UCSD-AML1 (cell line): Measurements from ENCODE around the gene CTSW.
A peak's percentile ranks its signal among the peaks of the same experiment; 100 is the strongest.

ENCODE experiments used
- DNase-seq: peaks from one replicate; lab custom pipeline; 2025; ENCODE audit not compliant: unreplicated experiment; lab: John Stamatoyannopoulos, UW

CTSW gene

DNA sequence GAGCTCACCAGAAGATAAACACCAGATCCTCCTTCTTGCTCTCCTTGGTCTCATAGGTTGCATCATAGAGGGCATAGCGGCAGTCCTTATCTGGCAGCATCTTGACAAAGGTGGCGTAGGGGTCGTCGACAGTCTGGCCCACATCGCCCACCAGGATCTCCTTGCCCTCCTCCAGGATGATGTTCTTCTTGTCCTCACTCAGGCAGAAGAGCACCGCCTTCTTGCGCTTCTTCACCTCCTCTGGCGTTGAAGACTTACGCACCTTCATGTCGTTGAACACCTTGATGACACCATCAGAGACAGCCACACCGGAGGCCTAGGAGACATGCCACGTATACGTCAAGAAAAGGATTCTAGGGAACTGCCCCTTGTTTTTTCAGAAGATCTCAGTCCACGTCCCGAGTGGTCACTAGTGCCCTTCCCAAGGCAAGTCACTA is 23.7 kb upstream of the CTSW start:
- DNase-seq = no peak

DNA sequence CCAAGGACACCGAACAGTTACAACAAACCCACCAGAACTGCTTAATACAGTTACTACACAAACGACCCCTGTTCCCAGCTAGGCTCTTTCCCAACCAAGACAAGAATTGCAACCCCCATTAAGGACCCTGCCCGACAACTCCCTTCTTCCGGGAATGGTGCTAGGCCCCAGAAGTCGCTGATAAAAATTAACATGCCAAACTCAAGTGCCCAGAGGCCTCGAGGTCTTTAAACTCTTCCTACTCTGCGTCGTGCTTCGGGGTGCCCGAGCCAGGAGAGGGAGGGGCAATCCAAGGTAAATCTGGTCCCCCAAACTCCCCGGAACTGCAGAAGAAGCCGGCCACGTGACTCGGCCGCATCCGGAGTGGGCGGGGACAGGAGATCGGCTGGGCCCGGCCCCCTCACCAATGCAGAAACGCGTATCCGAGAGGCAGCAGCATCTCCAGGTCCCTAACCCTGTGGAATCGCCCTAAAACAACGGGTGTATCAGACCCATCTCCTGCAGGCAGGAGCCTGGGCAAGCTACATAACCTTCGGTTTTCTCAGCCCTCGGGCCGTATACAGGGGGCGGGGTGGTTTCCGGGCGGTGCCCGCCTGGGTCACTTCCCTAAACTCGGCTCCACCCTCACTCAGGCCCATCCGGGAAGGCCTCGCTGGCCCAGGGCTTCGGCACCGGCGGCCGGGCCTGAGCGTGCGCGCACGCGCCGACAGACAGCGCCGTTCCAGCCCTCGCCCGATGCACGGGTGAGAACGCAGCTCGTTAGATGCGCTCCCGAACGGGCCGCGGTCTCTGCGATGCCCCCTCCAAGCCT is 22.7 kb upstream of the CTSW start:
- peak; percentile 90 for DNase-seq

DNA sequence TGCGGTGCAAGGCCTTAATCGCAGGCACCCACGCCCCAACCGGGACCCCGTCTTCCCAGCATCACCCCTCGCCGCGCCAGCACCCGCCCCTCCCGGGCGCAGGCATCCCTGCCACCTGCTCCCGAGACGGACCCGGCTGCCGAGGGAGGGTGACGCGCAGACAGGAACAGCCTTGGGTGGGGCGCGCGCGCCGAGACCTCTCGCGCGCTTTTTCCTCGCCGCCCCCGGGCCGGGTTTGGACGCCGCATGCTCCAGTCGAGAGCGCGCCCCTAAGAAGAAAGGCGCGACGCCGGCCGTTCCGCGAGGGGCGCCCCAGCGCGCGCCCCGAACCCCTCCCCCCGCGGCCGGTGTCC is 22.2 kb upstream of the CTSW start:
- DNase-seq = no peak

DNA sequence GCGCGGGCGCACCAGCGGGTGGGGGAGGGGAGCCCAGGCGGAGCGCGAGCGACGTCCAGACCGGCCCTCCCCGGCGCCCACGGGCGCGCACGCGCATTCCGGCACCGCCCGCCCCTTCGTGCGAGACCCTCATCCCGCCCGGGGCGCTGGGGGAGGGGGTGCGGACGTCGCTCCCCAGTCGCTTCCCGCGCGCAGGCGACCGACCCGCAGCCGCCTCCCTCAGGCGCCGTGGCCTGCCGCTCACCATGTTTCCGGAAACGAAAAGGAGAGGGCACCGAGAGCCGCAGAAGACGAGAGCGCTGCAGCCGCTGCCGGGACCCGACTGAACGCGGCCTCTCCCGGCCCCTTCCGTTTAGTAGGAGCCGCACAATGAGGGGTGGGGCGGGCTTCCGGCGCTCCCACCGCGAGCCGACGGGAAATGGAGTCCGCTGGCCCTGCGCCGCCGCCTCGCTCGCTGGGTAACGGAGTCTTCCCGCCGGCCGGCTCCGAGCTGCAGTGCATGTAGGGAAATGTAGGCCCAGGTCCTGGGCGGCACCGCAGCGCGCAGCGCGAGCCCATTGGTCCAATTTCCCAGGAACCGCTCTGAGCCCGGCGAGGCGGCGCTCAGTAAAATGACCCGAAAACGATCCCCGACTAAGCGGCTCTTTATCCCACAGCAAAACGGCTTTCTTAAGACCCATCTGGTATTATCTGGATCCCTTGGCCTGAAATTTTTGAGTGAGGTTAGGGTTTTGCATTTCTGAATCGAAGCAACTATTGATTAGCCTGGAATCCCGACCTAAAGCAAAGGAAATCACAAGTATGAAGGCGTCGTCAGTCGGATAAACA is 21.6 kb upstream of the CTSW start, which contains the start of gene CFL1:
CFL1 (minus strand) TSS at position 328 of the 828 bp plus-strand sequence; CDS start at position 247, 81 bp downstream.
- DNase-seq = peak; percentile 98

DNA sequence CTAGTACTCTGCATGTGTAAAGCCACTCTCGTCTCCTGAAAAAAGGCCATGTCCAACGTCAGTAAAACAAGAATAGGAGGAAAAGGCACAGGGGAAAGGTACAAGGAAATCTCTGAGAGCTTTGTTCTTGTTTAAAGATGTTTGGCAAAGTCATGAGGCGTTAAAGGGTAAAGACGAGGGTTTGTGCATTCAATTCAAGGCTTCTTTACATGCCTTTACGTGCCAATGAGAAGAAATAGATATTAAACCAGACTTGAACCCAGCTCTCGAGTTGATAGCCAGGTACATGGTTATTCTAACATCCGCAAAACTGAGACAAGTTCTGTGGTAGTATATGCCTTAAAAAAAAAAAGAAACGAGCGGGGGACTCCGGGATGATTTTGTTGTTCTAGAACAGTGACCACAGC is 21.0 kb upstream of the CTSW start:
- DNase-seq = no peak

DNA sequence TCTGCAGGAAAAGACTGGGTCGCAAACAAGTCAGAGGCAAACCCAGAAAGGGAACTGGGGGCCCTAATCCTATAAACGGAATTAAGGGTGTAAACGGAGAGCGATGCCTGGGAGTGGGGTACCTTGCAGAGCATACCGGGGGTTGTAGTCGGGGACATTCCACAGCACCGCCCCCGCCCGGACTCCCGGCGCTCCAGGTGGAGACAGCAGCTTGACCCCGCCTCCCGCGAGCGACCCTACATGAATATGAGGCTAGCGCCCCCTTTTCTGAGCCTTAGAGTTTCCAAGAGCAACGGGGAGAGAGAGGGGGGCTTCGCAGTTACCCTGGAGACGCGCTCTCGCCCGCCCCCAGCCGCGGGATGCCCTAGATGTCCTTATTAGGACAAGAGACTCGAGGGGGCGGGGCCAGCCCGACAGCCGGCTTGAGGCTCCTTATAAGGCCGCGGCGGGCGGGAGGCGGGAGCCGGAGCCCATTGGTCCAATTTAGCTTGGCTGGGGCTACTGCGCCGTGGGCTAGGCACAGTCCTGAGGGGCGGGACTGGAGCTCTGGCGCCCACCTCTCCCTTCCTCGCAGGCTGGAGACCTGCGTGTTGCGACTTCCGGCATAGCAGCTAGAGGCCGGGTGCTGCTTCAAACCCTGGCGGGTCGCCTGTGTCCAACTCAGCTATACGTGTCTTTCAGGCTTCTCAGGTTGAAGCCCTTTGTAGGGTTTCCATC is 20.4 kb upstream of the CTSW start:
- DNase-seq = peak; percentile 99

DNA sequence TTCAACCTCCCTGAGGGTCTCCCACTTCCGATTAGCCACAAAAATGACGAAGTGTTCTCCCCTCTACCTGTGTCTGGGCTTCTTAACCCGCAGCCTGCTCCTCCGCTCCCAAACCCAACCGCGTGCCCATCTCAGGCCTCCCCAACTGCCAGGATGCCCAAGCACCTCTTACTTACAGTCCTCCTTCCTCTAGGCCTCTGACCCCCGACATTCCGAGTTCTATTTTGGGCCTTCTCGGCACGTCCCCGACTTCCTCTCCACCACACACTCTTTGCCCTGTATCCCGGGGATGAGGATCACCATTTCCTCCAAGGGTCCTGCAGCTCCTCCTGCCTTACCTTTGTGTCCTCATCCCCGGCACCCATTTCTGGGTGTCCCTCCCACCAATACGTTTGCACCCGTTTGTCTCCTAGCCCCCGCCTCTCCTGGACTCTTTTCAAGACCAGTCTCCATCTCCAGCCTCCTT is 19.8 kb upstream of the CTSW start:
- DNase-seq = no peak

DNA sequence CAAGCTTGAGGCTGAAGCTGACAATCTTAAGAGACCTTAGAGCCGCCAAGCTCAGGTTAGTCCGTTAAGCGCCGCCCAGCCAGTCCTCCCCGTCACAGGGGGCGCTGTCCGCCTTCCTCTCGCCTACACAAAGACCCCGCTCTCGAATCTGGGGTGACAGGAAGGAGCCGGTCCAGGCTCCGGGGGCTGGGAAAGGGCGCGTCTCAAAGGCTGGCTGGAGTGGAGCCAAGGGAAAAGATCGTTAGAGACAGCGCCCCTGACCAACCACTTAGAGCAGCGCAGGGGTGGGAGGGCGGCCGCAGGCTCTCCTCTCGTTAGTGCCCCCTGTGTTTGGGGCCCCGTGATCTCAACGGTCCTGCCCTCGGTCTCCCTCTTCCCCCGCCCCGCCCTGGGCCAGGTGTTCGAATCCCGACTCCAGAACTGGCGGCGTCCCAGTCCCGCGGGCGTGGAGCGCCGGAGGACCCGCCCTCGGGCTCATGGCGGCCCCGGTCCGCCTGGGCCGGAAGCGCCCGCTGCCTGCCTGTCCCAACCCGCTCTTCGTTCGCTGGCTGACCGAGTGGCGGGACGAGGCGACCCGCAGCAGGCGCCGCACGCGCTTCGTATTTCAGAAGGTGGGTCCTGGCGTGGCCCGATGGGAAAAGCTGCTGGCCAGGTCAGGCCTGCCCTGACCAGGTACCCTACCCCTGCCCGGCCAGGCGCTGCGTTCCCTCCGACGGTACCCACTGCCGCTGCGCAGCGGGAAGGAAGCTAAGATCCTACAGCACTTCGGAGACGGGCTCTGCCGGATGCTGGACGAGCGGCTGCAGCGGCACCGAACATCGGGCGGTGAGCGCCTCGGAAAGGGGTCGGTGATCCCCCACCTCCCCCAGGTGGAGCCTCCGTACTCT is 19.1 kb upstream of the CTSW start, which contains the start of gene MUS81:
MUS81 (plus strand) TSS at position 156 of the 887 bp plus-strand sequence; CDS start at position 477, 321 bp downstream.
- DNase-seq = peak; percentile 96

DNA sequence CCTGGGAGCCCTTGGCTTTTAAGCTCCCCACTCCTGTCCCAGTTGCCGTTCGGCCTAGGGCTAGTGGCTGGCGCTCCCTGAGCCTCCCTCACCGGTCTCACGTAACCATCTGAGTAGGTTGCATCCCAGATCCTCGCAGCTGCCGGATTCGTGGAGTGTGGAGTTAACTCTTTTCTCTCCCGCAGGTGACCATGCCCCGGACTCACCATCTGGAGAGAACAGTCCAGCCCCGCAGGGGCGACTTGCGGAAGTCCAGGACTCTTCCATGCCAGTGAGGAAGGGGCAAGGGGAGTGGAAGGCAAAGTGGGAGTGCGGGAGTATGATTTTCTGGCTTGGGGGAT is 18.5 kb upstream of the CTSW start:
- no peak for DNase-seq

DNA sequence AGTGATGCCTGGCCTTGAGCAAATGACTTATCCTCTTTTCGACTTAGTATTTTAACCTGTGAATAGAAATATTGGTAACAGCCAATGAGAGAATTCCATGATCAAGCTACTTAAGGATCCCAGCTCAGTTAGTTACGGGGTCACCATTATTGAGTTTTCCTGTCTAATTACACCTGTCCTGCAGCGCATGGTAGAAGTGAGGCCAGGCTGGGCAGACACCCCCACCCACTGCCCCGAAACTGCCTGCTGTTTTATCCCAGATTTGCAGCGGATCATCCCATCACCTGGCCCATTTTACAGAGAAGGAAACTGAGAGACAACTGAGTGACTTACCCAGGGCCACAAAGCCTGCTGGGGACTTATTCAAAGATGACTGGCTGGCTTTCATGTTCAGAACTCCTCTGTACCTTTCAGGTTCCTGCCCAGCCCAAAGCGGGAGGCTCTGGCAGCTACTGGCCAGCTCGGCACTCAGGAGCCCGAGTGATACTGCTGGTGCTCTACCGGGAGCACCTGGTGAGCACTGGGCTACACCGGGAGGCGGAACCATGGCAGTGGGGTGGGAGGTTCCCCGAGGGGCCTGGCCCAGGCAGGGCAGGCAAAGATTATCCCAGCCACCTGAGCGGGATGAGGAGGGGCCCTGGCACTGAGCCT is 18.0 kb upstream of the CTSW start:
- DNase-seq = no peak

DNA sequence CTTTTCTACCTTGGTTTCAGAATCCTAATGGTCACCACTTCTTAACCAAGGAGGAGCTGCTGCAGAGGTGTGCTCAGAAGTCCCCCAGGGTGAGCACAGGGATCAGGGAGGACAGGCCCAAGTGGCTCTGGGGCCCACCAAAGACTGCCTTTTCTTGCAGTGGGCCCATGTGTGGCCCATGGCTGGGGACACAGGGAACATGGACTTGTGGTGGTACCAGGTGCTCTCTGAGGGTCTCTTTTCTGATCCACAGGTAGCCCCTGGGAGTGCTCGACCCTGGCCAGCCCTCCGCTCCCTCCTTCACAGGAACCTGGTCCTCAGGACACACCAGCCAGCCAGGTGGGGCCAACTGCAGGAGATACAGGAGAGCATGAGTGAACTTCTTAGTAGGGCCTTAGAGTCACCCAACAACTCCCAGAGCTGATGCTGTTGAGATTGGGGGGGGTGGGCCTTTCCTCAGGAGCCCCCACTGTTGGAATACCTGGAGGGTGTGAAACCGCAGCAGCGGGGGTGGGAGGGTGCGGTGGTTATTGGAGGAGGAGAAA is 17.4 kb upstream of the CTSW start:
- DNase-seq = no peak

DNA sequence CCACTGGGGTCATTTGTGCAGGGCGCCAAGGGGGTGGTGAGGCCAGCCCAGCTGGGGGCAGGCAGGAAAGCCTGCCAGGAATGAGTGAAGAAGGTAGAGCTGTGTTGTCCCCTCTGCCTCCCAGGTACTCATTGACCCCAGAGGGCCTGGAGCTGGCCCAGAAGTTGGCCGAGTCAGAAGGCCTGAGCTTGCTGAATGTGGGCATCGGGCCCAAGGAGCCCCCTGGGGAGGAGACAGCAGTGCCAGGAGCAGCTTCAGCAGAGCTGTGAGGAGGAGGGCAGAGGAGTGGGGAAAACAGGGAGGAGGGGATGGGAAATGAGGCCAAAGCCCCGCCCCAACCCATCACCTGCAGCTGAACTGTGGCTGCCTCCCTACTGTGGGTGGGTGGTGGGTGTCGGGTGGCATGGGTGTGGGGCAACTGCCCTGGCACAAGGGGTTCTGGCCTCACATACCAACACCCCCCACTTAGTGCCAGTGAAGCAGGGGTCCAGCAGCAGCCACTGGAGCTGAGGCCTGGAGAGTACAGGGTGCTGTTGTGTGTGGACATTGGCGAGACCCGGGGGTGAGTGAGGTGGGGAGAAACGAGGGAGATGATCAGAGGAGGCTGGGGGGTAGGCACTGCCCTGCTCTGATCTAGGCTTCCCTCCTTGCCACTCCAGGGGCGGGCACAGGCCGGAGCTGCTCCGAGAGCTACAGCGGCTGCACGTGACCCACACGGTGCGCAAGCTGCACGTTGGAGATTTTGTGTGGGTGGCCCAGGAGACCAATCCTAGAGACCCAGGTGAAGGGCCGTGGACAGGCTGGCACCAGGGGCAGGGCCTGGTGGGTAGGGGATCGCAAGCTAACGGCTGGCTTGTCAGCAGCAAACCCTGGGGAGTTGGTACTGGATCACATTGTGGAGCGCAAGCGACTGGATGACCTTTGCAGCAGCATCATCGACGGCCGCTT is 16.4 kb upstream of the CTSW start:
- no peak for DNase-seq

DNA sequence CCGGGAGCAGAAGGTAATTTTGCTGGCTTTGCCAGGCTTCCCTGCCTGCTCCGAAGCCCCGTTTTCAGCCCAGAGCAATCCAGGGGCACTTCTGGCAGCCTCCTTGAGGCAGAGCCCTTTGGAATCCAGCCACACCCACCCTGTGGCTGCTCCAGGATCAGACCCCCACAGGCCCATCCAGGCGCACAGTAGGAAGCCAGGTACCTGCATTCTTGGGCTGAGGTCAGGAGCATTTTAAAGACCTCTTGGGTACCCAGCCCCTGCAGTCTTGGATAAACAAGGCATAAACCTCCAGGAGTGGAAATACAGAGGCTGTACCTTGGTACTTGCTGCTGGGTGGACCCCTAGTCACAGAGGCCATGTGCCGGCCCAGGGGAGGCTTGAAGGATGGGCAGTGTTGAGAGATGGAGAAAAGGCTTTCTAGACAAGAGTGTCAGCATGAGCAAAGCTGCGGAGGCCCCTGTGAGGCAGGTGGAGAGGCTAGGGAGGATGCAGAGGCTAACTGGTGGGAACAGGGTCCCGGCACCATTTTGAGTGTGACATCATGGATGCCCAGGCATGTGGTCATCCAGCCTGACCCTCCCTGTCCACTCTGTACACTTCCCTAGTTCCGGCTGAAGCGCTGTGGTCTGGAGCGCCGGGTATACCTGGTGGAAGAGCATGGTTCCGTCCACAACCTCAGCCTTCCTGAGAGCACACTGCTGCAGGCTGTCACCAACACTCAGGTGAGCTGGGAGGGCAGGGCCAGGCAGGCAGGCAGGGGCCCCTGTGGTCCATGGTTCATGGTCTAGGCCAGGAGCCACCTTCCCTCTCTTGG is 15.5 kb upstream of the CTSW start:
- DNase-seq = no peak

DNA sequence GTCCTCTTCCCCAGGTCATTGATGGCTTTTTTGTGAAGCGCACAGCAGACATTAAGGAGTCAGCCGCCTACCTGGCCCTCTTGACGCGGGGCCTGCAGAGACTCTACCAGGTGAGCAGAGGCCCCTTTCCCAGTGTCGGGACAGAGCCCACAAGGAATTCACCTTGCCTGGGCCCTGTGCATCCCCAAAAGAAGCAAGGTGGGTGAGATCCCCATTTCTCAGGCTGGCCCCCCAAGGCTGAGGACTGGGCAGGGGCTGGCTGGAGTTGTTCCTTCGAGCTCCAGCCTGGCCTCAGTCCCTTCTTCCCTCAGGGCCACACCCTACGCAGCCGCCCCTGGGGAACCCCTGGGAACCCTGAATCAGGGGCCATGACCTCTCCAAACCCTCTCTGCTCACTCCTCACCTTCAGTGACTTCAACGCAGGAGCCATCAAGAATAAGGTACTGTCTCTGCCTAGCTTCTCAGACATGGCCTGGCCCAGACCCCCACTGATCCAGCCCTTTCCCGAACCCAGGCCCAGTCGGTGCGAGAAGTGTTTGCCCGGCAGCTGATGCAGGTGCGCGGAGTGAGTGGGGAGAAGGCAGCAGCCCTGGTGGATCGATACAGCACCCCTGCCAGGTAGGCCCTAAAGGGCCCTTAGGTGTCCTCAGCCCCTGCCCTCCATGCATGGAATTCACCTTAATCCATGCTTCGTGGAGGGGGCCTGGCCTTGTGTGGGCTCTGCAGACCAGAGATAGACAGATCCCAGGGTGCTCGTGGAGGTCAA is 14.7 kb upstream of the CTSW start:
- no peak for DNase-seq

DNA sequence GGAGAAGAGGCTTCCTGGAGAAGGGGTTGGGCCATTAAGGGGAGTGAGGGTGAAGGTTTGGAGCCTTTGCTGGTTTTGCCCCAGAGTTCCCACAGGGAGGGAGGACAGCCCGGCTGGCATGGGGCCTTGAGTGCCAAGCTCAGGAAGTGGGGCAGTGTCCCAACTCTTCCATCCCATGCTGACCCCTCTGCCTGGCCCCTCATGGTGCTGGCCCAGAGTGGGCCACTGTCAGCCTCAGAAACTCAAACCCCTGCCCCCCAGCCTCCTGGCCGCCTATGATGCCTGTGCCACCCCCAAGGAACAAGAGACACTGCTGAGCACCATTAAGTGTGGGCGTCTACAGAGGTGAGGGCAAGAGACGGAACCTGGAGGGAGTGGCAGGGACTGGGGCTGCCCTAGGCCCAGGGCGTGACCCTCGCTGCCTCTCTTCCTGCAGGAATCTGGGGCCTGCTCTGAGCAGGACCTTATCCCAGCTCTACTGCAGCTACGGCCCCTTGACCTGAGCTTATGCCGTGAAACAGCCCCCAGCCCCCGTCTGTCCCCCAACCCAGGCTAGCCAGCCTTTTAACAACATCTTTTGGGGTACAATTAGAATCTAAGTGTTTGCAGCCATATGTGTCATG is 14.0 kb upstream of the CTSW start:
- DNase-seq = no peak

DNA sequence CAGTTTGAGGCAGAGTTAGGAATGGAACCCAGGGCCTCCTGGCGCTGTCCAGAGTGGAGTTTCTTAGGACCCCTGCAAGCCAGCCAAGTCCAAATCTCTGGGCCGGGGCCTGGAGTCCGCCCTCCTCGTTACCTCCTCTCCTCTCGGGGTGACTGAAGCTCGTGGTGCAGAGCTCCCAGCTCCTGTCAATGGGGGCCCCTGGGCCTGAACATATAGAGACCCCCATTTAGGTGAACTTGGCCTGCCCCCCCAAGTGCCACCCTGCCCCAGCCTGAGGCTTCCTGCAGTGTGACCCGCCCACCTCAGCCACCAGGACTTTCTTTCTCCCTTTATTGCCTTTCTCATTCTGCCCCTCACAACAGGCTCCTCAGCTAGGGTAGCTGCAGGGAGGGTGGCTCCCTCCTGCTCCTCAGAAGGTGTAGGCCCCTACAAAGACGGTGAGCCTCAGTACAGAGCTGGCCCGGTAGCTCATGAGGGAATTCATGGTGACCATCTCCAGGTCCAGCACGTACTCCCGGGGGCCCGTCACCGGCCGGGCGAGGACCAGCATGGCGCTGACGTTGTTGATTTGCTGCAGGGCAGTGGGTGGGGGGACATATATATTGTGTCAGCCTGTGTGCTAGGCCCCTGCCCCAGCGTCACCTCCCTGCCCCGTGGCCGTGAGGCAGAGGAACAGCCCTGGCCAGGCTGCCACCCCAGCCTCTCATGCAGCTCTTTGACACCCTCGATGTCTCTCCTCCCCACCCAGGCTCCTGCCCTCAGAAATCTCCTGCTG is 12.9 kb upstream of the CTSW start:
- no peak for DNase-seq
